HG03432 (cell line): ENCODE results near the gene NAA60.
"Not testable (repeated sequence)": the region's sequence is repeated elsewhere in the genome, so short reads cannot be mapped to it uniquely, and the experiment has no call there.

Experiments
- ATAC-seq: cut with Tn5 transposase; IDR thresholded peaks from one replicate; pipeline ENCODE4 v1.9.1; 2021; ENCODE audit warnings: mild to moderate bottlenecking, moderate library complexity; ENCODE audit not compliant: unreplicated experiment

Gene NAA60

DNA sequence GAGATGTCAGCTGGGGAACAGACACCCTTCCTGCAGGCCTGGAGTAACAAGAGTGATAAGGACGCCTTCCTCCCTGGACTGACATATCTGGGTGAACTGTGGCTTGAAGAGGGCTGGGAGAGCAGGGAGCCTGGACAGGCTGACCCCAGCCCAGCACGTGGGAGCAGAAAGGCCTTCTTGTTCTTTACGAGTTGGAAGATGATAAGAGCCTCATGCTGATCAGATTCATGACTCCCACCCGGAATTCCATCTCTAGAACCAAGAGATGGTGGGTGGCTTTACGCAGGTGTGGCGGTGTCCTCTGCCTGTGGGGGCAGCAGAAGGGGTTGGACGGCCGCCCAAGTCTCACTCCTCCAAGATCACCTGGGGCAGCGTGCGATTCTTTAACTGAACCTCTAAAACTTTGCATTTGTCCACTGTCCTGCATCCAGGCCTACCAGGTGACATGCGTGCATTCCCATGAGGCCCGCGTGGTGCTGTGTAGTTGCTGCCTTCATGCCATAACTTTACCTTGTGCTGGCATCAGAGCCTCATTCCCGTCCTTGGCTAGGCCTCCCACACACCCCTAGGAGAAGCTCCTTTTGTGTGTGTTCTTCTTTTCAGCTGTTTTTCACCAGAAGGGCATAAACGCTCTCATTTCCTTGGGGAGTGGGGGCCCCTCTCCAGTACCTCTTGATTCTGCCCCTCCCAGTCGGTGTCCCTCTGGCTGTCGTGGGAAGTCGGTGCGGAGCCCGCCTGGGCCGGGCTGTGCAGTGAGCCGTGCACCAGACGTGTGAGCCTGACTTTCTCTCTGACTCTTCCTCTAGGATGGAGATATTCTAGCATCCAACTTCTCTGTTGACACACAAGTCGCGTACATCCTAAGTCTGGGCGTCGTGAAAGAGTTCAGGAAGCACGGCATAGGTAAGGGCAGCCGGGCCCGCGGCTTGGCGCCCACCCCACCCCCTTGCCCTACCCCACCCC is 38.5 kb downstream of the NAA60 start:
- ATAC-seq, result no peak

DNA sequence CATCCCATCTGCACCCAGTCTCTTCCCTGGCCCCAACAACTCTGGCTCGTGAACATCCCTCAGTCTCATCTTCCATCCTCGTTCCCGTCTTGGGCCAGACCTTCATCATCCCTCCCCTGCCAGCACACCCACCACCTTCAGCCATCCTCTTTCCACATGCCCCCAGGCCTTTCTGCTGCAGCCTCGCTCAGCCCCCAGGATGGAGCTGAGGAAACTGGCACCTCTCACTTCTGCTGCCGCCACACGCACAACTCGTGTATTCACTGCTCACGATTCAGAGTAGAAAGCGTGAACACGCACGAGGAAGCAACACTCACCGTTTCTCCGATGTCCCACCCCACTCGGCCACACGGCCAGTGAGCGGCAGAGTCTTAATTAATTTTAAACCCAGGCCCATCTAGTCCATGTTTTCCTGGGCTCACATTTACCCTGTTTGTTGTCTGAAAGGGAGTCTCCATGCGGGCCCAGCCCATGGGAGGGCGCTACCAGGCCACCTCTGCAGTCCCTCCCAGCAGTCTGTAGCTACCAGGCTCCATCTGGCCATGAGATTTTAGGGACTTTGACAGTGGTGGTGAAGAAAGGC is 39.3 kb downstream of the NAA60 start:
- ATAC-seq, result no peak

DNA sequence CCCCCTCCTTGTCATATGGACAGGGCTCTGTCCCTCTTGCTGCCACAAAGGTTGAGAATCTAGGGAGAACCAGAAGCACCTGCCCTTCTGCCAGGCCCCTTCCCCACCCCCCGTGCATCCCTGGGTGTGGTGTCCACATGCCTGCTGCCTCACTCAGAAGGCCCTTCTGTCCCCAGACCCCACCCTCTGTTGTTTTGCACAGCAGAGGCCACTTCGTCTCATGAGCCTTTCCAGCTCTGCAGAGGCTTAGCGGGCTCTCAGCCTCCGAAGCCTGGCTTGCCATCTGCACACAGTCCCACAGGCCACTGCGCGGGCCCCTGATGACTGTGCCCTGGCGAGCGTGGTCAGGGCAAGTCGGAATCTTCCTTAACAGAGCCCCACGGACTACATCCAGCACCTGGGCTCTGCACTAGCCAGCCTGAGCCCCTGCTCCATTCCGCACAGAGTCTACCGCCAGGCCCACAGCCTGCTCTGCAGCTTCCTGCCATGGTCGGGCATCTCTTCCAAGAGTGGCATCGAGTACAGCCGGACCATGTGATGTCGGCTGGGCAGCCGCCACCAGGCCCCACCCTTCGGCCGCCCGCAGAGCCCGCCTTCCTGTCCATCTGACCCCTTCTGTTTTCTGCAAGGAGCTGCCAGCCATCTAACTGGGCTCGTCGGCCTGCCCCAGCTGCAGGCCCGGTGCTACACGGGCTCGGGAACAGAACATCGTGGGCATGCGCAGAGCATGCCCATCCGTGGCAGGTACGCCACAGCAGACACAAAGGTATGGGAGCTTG is 41.0 kb downstream of the NAA60 start:
- no peak for ATAC-seq

DNA sequence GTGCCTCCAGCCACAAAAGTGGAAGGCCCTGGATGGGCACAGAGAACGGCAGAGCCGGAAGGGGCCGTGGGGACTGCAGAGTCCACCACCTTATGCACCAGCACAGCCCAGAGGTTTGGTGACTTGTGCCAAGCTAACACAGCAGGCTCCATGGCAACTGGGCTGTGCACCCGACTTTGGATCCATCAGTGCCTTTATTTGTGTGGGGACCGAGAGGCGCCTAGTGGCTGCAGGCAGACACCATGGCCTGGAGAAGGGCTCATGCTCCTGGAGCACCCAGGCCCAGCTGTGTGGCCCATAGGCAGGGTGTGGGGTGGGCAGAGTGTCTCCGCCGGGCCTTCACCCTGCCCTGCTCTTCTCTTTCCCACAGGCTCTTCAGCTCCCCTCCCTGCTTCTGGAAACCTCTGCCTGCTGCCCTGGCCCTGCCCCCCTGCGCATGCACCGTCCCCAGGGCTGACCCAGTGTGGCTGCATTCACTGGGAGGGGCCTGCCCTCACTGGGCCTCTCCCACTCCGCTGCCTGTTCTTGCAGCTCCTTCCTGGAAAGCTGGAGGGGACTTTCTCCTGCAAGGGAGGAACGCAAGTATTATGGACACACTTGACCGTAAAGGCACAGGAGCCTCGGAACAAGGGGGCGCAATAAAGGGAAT is 41.7 kb downstream of the NAA60 start:
- ATAC-seq, result no peak

DNA sequence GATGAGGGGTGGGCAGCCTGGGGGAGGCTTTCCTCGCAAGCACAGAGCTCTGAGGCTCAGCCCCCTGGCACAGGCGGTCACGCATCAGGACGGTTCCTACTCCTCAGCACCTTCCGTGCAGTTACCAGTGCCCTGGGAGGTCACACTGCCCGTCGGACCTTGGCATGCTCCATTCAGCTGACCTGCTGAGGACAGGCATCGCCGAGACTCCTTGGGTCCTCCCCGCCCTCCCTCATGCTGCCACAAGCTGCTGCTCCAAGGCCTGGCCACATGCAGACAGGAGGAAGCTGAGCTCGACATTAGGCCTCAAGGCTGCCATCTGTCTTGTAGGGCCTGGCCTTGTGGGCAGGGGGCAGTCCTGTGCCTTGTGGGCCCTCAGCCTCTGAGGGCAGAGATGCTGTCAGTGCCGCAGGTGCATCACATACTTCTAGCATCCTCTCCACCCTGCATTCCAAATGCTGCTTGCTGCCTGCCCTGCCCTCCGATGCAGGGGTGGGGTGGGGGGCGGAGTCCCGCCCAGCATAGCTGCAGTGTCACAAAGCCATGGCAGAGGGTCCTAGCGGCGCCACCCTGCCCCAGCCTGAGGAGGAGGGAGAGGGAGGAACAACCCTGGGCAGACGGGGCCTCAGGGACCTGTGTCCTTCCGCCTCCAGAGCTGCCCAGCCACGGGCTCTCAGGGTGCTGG is 42.5 kb downstream of the NAA60 start:
- ATAC-seq, result no peak

DNA sequence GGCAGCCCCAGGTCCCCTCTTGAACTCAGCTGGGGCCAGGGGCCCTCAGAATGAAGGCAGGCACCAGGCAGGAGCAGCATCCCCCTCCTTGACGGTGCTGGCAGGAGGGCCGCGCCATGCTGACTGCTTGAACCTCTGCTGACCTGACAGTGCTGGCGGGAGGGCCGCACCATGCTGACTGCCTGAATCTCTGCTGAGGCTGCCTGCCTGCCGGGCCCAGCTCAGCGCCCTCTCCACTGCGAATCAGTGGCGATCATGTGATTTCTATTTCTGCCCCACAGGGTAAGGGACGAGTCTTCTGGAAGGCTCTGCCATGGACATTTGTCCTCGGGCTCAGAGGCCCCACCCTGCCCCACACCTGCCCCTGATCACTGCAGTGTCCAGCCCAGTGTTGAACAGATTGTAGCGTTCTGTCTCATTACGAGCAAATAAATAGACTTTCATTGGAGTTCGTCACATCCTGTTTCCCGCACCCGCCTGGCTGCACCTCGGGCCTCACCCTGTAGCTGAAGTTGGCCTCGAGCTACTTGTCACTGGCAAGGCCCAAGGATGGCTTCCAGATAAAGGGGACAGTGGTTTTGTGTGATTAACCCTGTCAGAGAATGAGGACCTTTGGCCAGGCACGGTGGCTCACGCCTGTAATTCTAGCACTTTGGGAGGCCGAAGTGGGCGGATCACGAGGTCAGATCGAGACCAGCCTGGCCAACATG is 43.2 kb downstream of the NAA60 start:
- ATAC-seq, result no peak

DNA sequence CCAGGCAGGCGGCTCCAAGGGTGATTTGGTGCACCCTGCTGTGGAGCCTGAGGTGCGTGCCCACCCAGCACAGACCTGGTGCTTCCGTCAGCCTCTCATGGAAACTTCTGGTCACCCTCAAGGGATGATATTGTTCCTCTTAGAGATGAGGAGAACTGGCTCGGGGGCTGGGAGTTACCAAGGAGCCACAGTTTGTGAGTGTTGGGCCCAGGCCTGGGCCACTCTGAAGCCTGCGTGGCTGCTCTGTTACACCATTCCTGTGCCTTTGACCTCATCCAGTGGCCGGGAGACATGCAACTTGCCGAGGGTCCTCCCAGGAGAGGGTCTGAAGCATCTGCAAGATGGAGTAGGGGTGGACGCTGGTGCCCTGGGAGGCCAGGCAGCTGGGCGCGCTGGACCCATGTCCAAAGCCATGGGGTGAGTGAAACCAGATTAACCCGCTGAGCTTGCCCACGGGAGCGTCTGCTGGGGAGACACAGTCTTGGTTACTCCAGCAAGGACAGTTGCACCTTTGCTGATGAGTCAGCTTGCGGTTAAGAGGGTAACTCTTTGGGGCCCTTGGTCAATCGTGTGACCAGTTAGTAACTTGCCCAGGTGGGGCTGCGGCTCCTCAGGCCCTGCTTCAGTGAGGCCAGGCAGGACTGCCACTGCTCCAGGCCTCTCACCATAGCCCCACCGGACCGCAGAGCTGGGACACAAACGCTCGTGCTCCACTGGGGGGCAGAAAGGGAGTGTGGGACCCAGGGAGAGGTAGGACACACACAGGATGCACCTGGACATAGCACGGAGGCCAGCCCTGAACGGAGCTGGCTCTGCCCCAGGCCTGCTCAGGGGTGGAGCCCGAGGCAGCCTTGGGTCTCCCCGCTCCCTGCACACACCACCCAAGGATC is 44.3 kb downstream of the NAA60 start:
- no peak for ATAC-seq

DNA sequence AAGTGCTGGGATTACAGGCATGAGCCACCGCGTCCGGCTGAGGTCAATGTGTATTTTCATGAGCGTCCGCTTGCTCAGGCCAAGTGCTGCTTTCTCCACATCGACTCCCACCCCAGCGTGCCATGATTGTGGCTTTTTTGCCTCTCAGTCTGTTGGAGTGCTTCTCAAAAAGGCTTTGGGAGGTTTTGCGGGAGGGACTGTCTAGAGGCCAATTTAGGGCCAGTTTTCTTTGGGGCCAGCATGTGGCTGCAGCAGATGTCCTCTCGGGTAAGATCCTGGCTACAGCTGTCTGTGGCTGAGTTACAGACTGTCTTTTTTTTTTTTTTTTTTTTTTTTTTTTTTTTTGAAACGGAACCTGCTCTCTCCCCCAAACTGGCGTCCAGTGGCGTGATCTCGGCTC is 45.3 kb downstream of the NAA60 start:
- ATAC-seq, result no peak

DNA sequence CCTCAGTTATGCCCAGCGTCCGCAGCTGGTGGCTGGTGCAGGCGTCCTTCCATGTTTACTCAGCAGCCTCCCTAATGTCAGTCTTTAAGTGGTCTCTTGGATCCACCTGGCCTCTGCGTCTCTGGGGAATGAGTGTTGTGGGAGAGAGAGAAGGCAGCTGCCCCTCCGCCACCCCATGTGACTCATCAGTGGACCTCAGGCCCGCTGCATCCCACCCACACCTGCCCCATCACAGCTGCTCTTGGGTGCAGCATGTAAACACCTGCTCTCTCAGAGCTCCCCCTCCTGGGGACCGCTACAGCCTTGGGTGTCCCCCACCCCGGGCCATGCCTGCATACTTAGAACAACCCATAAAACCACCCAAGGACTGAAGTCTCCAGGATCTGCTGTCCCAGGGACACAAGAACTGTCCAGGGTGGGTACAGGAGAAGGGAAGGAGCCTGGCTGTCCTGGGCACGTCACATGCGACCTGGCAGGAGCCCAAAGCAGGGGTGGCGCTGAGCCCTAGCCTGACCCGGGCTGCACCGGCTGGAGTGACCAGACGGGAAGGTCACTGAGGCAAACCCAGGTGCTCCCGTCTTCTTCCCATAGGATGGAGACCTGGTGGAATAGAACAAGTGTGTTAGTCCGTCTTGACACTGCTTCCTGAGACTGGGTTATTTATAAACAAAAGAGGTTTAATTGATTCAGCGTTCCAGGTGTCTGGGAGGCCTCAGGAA is 47.6 kb downstream of the NAA60 start:
- no peak for ATAC-seq

DNA sequence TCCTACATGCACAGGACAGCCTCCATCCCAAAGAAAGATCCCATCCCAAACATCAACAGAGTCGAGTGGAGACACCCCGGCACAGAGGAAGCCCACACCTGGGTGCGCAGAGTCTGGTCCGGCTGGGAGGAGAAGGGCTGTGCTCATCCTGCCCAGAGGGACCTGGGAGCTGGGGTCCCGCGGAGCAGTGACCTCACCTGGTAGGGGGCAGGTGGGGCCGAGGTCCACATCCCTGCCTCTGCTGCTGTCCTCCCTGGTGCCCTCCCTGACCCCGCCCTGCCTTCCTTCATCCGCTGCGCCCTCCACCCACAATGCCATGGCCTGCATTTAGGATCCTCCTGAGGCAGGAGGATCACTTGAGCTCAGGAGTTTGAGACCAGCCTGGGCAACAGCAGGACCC is 48.9 kb downstream of the NAA60 start:
- ATAC-seq, result no peak

DNA sequence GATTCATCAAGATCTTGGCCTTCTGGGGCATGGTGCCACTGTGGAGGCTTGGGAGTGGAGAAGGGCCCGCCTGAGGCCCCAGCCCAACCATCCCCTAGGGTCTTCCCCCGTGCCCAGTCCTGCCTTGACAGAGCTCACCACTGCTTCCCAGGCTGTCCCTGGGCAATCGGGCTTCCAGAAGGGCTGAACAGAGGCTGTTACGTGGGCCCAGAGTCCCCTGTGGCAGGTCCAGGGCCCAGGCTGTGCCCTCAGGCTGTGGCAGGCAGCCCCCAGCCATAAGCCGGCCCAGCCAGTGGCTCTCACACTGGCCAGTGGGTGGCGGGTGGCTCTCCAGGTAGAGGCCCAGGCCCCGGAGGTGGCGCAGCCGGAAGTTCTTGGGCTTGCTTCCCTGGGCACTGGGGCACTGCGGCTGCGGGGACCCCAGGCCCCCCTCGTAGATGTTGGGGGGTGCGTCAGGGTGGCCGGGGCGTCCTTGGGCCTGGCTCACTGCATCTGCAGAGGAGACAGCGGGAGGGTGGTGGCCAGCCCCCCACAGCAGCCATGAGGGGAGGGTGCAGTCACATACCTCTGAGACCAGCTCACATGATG is 51.0 kb downstream of the NAA60 start:
- no peak for ATAC-seq

DNA sequence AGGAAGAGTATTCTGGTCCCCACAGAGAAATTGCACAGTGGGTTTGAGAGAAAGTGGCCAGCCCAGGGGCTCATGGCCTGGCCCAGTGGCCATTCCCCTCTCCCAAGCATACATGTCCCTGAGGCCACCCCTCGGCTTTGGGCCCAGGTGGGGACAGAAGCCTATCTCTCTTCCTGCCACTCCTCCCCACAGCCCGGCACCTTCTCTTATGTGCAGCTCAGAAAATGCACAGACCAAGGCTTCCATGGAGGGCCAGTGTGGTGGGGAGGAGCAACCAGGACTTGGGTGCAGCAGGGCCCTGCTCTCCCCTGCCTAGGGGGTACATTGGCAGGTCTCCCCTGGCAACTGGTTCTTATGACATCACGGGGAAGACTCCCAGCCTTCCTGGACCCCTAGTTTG is 51.7 kb downstream of the NAA60 start, which contains the start of gene C16orf90:
Gene C16orf90 (minus strand): TSS at position 314 of the 400 bp plus-strand sequence. CDS start 68 bp downstream, at position 246.
- no peak for ATAC-seq

DNA sequence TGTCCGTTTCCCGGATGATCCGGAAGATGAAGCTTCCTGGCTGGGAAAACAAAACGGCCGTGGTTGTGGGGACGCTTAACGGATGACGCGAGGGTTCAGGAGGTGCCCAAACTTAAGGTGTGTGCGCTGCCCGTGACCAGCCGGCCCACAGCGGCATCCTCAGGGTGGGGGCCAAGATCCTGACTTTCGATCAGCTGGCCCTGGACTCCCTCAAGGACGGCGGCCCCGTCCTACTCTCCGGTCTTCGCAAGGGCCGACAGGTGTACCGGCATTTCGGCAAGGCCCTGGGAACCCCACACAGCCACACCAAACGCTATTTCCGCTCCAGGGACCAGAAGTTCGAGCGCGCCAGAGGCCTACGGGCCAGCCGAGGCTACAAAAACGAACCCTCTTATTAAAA is 52.9 kb downstream of the NAA60 start:
- ATAC-seq, result no peak

DNA sequence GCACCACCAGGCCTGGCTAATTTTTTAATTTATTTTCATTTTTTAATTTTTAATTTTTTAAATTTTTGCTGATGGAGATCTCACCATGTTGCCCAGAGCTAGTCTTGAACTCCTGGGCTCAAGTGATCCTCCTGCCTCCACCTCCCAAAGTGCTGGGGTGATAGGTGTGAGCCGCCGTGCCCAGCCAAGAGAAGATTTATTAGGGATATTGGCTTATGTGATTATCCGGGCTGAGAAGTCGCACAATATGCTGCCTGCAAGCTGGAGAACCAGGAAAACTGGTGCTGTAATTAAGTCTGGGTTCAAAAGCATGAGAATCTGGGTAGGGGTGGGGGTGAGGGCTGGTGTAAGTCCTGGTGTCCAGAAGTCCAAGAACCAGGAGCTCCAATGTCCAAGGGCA is 54.3 kb downstream of the NAA60 start:
- ATAC-seq, result no peak

DNA sequence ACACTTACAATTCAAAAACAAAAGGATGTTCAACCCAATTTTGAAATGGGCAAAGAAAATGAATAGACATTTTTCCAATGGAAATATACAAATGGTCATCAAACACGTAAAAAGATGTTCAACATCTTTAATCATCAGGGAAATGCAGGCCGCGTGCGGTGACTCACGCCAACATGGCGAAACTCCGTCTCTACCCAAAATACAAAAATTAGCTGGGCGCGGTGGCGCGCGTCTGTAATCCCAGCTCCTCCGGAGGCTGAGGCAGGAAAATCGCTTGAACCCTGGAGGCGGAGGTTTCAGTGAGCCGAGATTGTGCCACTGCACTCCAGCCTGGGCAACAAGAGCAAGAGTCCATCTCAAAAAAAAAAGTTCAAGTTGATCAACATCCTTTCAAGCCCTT is 55.5 kb downstream of the NAA60 start:
- no peak for ATAC-seq

DNA sequence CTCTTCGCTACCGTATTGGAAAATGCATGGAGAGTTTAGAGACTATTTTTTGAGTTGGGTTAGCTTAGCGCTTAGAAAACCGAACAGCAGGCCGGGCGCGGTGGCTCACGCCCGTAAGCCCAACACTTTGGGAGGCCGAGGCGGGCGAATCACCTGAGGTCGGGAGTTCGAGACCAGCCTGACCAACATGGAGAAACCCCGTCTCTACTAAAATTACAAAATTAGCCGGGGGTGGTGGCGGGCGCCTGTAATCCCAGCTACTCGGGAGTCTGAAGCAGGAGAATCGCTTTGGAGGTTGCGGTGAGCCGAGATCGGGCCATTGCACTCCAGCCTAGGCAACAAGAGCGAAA is 57.9 kb downstream of the NAA60 start:
- not testable (repeated sequence) for ATAC-seq

DNA sequence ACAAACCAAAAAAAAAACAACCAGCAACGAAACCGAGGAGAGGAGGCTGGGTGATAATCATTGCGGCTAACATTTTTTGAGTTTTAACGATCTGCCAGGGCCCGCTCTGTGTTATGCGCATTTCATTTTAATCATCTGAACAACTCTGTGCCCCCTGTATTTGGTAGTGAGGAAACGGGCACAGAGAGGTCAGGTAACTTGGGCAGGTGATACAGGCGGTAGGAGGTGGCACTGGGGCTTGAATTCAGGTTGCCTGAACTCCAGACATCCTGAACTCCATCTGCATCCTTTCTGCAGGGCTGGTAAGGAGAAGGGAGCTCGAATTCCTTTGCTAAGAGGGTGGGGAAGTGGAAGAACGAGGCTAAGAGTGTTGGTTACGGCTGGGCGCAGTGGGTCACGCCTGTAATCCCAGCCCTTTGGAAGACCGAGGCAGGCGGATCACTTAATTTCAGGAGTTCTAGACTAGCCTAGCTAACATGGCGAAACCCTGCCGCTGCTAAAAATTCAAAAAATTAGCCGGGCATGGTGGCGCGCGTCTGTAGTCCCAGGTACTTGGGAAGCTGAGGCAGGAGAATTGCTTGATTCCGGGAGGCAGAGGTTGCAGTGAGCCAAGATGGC is 58.4 kb downstream of the NAA60 start:
- ATAC-seq, result no peak
